Panc1 (cell line): ENCODE results near the gene ITSN2.

Experiments used
- CTCF ChIP-seq: fragments of 450-650 bp; IDR thresholded peaks from 2 replicates; pipeline ENCODE4 v1.5.1; 2017; ENCODE audit warnings: mild to moderate bottlenecking
- POLR2AphosphoS5 ChIP-seq: IDR thresholded peaks from 2 replicates; pipeline ENCODE4 v1.6.1; 2012; ENCODE audit warnings: mild to moderate bottlenecking, low read depth, low read length, moderate library complexity
- SIN3A ChIP-seq: IDR thresholded peaks from 2 replicates; pipeline ENCODE4 v1.6.1; 2012; ENCODE audit warnings: low read depth, mild to moderate bottlenecking, low read length, moderate library complexity, borderline replicate concordance; ENCODE audit not compliant: insufficient read depth

GRCh38 chr2:24334245-24334633, 26.1 kb downstream of the ITSN2 start:
- no peak for TF ChIP-seq CTCF
- no peak for TF ChIP-seq POLR2AphosphoS5
- TF ChIP-seq SIN3A, result no peak
